HEK293 (cell line): Measurements from ENCODE around the gene DNAJC13.

ENCODE experiments used
- CTCF ChIA-PET: fragments of 350-600 bp; formaldehyde crosslinking; extraction: SDS; loops from one replicate; lab custom pipeline; 2021; ENCODE audit warnings: antibody characterized with exemption; lab: Yijun Ruan, JAX
- POLR2A ChIA-PET: fragments of 300-600 bp; formaldehyde crosslinking; extraction: SDS; loops from one replicate; lab custom pipeline; 2020; ENCODE audit warnings: antibody characterized with exemption, inconsistent platforms; lab: Yijun Ruan, JAX
- H3K27ac ChIP-seq: fragments of 200-500 bp; sonication (Bioruptor generic); 2 replicates; pipeline ENCODE4 v1.5.1; 2014; ENCODE audit warnings: low read depth, low read length, control low read depth, inconsistent platforms; ENCODE audit errors: extremely low read depth
- H3K36me3 ChIP-seq, 2 experiments: fragments of 200-500 bp in 1 of 2; sonication (Bioruptor generic) in 1 of 2; 1 replicate in 1 of 2; 2 replicates in 1 of 2; pipeline ENCODE4 v1.5.1; 2014 to 2017; ENCODE audit warnings: inconsistent platforms in 2 of 2, low read length in 2 of 2; ENCODE audit not compliant: control insufficient read depth in 2 of 2, insufficient read depth in 1 of 2
- H3K4me1 ChIP-seq: fragments of 200-500 bp; sonication (Bioruptor generic); 2 replicates; pipeline ENCODE4 v1.5.1; 2014; ENCODE audit warnings: mild to moderate bottlenecking, low read length, inconsistent platforms; ENCODE audit not compliant: control insufficient read depth, insufficient read depth
- H3K4me3 ChIP-seq: 2 replicates; pipeline ENCODE4 v1.5.1; 2011; ENCODE audit warnings: low read depth, mild to moderate bottlenecking, control low read depth, low read length, moderate library complexity
- H3K9me3 ChIP-seq: fragments of 200-500 bp; sonication (Bioruptor generic); 2 replicates; pipeline ENCODE4 v1.5.1; 2014; ENCODE audit warnings: low read depth, low read length, inconsistent platforms; ENCODE audit not compliant: control insufficient read depth, insufficient read depth
- BCL11B ChIP-seq: fragments of 450-650 bp; formaldehyde crosslinking; IDR thresholded peaks from 2 replicates; pipeline ENCODE4 v1.5.1; 2016; ENCODE audit warnings: low read depth, missing biosample characterization, missing genetic modification characterization
- HOXA7 ChIP-seq: sonication (generic); formaldehyde crosslinking; IDR thresholded peaks from 2 replicates; pipeline ENCODE4 v1.8.1; 2022; ENCODE audit warnings: missing genetic modification reagents, borderline replicate concordance
- KLF7 ChIP-seq: fragments of 450-650 bp; formaldehyde crosslinking; IDR thresholded peaks from 2 replicates; pipeline ENCODE4 v1.5.1; 2016; ENCODE audit warnings: missing biosample characterization, missing genetic modification characterization, borderline replicate concordance
- PATZ1 ChIP-seq: fragments of 450-650 bp; formaldehyde crosslinking; IDR thresholded peaks from 2 replicates; pipeline ENCODE4 v1.5.1; 2016; ENCODE audit warnings: missing biosample characterization, missing genetic modification characterization
- SALL2 ChIP-seq: fragments of 450-650 bp; formaldehyde crosslinking; IDR thresholded peaks from 2 replicates; pipeline ENCODE4 v1.5.0; 2017; ENCODE audit warnings: missing biosample characterization, mild to moderate bottlenecking, missing genetic modification characterization, borderline replicate concordance
- SP7 ChIP-seq: fragments of 450-650 bp; formaldehyde crosslinking; IDR thresholded peaks from 2 replicates; pipeline ENCODE4 v1.5.1; 2016; ENCODE audit warnings: missing biosample characterization, missing genetic modification characterization
- ZBTB17 ChIP-seq: fragments of 450-650 bp; formaldehyde crosslinking; IDR thresholded peaks from 2 replicates; pipeline ENCODE4 v1.5.1; 2016; ENCODE audit warnings: missing biosample characterization, missing genetic modification characterization
- ZIC2 ChIP-seq: fragments of 450-650 bp; formaldehyde crosslinking; IDR thresholded peaks from 2 replicates; pipeline ENCODE4 v1.5.1; 2016; ENCODE audit warnings: missing biosample characterization, missing genetic modification characterization
- ZNF133 ChIP-seq: fragments of 450-650 bp; formaldehyde crosslinking; IDR thresholded peaks from 2 replicates; pipeline ENCODE4 v1.5.1; 2016; ENCODE audit warnings: missing biosample characterization, missing genetic modification characterization
- ZNF202 ChIP-seq: fragments of 450-650 bp; formaldehyde crosslinking; IDR thresholded peaks from 2 replicates; pipeline ENCODE4 v1.5.1; 2016; ENCODE audit warnings: missing biosample characterization, missing genetic modification characterization, borderline replicate concordance
- ZNF223 ChIP-seq: fragments of 450-650 bp; formaldehyde crosslinking; IDR thresholded peaks from 2 replicates; pipeline ENCODE4 v1.5.1; 2016; ENCODE audit warnings: missing biosample characterization, missing genetic modification characterization
- ZNF341 ChIP-seq: fragments of 450-650 bp; formaldehyde crosslinking; IDR thresholded peaks from 2 replicates; pipeline ENCODE4; 2016; ENCODE audit warnings: low read depth, missing biosample characterization, missing genetic modification characterization
- ZNF350 ChIP-seq: fragments of 450-650 bp; formaldehyde crosslinking; IDR thresholded peaks from 2 replicates; pipeline ENCODE4 v1.5.0; 2017; ENCODE audit warnings: missing biosample characterization, mild to moderate bottlenecking, missing genetic modification characterization
- ZNF488 ChIP-seq: fragments of 450-650 bp; formaldehyde crosslinking; IDR thresholded peaks from 2 replicates; pipeline ENCODE4 v1.5.1; 2016; ENCODE audit warnings: missing biosample characterization, missing genetic modification characterization
- ZNF549 ChIP-seq: fragments of 450-650 bp; IDR thresholded peaks from 2 replicates; pipeline ENCODE4 v1.5.1; 2018; ENCODE audit warnings: missing biosample characterization, missing genetic modification characterization, mild to moderate bottlenecking, inconsistent platforms, moderate library complexity
- ZNF555 ChIP-seq: fragments of 450-650 bp; formaldehyde crosslinking; conservative IDR thresholded peaks from 2 replicates; pipeline ENCODE4 v1.5.1; 2017; ENCODE audit warnings: missing biosample characterization, mild to moderate bottlenecking, missing genetic modification characterization, inconsistent platforms
- ZNF639 ChIP-seq: fragments of 450-650 bp; formaldehyde crosslinking; IDR thresholded peaks from 2 replicates; pipeline ENCODE4 v1.5.1; 2016; ENCODE audit warnings: missing biosample characterization, missing genetic modification characterization
- ZSCAN30 ChIP-seq: fragments of 450-650 bp; IDR thresholded peaks from 2 replicates; pipeline ENCODE4 v1.5.1; 2018; ENCODE audit warnings: missing biosample characterization, mild to moderate bottlenecking, missing genetic modification characterization, moderate library complexity
- TF ChIP-seq, protein P1 (sequence below): fragments of 450-650 bp; formaldehyde crosslinking; IDR thresholded peaks from 2 replicates; pipeline ENCODE4 v1.5.1; 2016; ENCODE audit warnings: missing biosample characterization, missing genetic modification characterization, borderline replicate concordance
- TF ChIP-seq, protein P2 (sequence below): fragments of 450-650 bp; formaldehyde crosslinking; IDR thresholded peaks from 2 replicates; pipeline ENCODE4 v1.5.1; 2016; ENCODE audit warnings: missing biosample characterization, missing genetic modification characterization

The DNAJC13 gene

DNA sequence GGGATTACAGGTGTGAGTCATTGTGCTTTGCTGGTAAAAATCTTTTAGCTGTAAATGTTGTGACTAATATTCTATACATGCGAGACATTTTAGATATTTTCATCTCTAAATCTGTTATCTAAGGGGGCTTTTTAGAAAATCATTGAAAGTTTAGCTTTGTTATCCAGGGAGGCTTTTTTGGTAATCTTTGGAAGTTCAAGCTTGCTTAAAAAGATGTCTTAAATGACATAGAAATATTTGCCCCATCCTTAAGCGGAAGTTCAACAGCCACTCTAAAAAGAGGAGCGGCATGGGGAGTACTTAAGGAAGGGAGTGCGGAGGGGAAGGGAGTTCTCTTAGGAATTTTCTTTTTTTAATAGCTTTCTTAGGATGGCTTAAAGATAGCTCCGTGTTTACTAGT lies 26.1 kb downstream of the DNAJC13 start:
- H3K36me3 ChIP-seq = peaks cover 0 to 3% of the 10 kb centered on the region in 2 experiments; a peak in 1 of 3 replicates
- no peak overlapping the region for H3K27ac ChIP-seq
- H3K4me1 ChIP-seq = no peaks in the 10 kb centered on the region
- no peaks in the 10 kb centered on the region for H3K9me3 ChIP-seq
- POLR2A ChIA-PET = no interaction called here
- no peak for TF ChIP-seq PATZ1 (tag by site-specific recombination)
- no peak for TF ChIP-seq ZNF133
- no peak for TF ChIP-seq ZSCAN30 (tag by site-specific recombination)
- TF ChIP-seq ZNF488 (tag by site-specific recombination) = no peak
- TF ChIP-seq ZNF549 = no peak
- TF ChIP-seq SALL2 (tag by site-specific recombination) = no peak
- TF ChIP-seq ZNF223 (tag by site-specific recombination) = no peak
- no peak for TF ChIP-seq HOXA7 (CRISPR knock-in tag)
- TF ChIP-seq, protein P1, sequence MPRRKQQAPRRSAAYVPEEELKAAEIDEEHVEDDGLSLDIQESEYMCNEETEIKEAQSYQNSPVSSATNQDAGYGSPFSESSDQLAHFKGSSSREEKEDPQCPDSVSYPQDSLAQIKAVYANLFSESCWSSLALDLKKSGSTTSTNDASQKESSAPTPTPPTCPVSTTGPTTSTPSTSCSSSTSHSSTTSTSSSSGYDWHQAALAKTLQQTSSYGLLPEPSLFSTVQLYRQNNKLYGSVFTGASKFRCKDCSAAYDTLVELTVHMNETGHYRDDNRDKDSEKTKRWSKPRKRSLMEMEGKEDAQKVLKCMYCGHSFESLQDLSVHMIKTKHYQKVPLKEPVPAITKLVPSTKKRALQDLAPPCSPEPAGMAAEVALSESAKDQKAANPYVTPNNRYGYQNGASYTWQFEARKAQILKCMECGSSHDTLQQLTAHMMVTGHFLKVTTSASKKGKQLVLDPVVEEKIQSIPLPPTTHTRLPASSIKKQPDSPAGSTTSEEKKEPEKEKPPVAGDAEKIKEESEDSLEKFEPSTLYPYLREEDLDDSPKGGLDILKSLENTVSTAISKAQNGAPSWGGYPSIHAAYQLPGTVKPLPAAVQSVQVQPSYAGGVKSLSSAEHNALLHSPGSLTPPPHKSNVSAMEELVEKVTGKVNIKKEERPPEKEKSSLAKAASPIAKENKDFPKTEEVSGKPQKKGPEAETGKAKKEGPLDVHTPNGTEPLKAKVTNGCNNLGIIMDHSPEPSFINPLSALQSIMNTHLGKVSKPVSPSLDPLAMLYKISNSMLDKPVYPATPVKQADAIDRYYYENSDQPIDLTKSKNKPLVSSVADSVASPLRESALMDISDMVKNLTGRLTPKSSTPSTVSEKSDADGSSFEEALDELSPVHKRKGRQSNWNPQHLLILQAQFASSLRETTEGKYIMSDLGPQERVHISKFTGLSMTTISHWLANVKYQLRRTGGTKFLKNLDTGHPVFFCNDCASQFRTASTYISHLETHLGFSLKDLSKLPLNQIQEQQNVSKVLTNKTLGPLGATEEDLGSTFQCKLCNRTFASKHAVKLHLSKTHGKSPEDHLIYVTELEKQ = no peak
- TF ChIP-seq ZNF639 (tag by site-specific recombination) = no peak
- no peak for TF ChIP-seq ZNF350 (tag by site-specific recombination)
- TF ChIP-seq ZNF202 (tag by site-specific recombination) = no peak
- TF ChIP-seq ZBTB17 (tag by site-specific recombination) = no peak
- TF ChIP-seq, protein P2, sequence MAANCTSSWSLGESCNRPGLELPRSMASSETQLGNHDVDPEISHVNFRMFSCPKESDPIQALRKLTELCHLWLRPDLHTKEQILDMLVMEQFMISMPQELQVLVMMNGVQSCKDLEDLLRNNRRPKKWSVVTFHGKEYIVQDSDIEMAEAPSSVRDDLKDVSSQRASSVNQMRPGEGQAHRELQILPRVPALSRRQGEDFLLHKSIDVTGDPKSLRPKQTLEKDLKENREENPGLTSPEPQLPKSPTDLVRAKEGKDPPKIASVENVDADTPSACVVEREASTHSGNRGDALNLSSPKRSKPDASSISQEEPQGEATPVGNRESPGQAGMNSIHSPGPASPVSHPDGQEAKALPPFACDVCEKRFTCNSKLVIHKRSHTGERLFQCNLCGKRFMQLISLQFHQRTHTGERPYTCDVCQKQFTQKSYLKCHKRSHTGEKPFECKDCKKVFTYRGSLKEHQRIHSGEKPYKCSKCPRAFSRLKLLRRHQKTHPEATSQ = no peak
- no peak for TF ChIP-seq ZNF341 (tag by site-specific recombination)
- H3K4me3 ChIP-seq = no peak overlapping the region
- CTCF ChIA-PET = no interaction called here

DNA sequence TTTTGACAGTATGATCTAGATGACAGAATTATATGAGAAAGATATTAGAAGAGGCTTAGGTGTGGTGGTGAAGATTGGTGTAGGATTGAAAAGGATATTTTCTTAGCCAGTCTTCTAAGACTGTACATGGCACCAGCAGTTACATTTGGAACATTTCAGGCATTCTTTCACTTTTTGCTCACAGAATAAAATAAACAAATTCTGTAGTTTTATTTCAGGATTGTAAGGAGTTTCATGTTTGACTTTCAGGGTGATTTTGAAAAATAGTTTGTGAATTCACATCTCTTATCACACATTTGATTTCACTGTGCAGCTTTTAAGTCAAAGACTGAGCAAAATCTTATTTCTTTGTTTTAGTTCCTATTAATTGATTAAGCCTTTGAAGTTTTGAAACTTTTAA lies 27.1 kb downstream of the DNAJC13 start:
- CTCF ChIA-PET = no interaction called here
- Histone ChIP-seq H3K9me3 (no peaks in the 10 kb centered on the region), H3K4me3 (no peak overlapping the region), H3K4me1 (no peaks in the 10 kb centered on the region), H3K36me3 (peaks cover 0 to 3% of the 10 kb centered on the region in 2 experiments; a peak in 1 of 3 replicates), H3K27ac (no peak overlapping the region)
- POLR2A ChIA-PET = no interaction called here
- TF ChIP-seq BCL11B (tag by site-specific recombination) (no peak), KLF7 (tag by site-specific recombination) (no peak), ZNF639 (tag by site-specific recombination) (no peak), ZIC2 (no peak), SP7 (tag by site-specific recombination) (no peak), ZNF555 (tag by site-specific recombination) (no peak)
